HL-60 (cell line): Measurements from ENCODE around the gene BACH1.

Experiments
- DNase-seq, 2 experiments: peaks; one replicate each; pipeline ENCODE4 v3.0.0-alpha.2; 2010 to 2020; ENCODE audit warnings: low read depth in 1 of 2, low spot score in 1 of 2
- H3K27ac ChIP-seq: fragments of 250-450 bp; sonication (Bioruptor Pico); replicated peaks from 2 replicates; pipeline ENCODE4 v1.5.1; 2020; ENCODE audit warnings: mild to moderate bottlenecking, moderate library complexity
- H3K27me3 ChIP-seq: fragments of 250-450 bp; sonication (Bioruptor Pico); 2 replicates; pipeline ENCODE4 v1.5.1; 2021; ENCODE audit warnings: mild to moderate bottlenecking, moderate library complexity; ENCODE audit not compliant: insufficient read depth, poor library complexity, severe bottlenecking
- H3K4me3 ChIP-seq: replicated peaks from 2 replicates; pipeline ENCODE4 v1.5.1; 2011; ENCODE audit warnings: mild to moderate bottlenecking, control low read depth, low read length; ENCODE audit not compliant: insufficient read depth
- GABPA ChIP-seq: IDR thresholded peaks from 2 replicates; pipeline ENCODE4 v1.6.1; 2012; ENCODE audit warnings: low read depth
- POLR2AphosphoS5 ChIP-seq: IDR thresholded peaks from 2 replicates; pipeline ENCODE4 v1.6.1; 2012; ENCODE audit warnings: low read depth
- REST ChIP-seq: IDR thresholded peaks from 2 replicates; pipeline ENCODE4 v1.6.1; 2012; ENCODE audit warnings: low read depth; ENCODE audit not compliant: insufficient replicate concordance
- SPI1 ChIP-seq: IDR thresholded peaks from 2 replicates; pipeline ENCODE4 v1.6.1; 2012; ENCODE audit warnings: low read depth, mild to moderate bottlenecking, borderline replicate concordance
- TF ChIP-seq, protein P1 (sequence below): IDR thresholded peaks from one replicate; pipeline ENCODE4 v1.5.1; 2011; ENCODE audit warnings: low read length, control low read depth, inconsistent platforms; ENCODE audit not compliant: insufficient read depth

The BACH1 gene

GRCh38 chr21:29389136-29389535 lies 90.4 kb downstream of the BACH1 start:
- TF ChIP-seq POLR2AphosphoS5 (no peak), REST (no peak), GABPA (no peak), SPI1 (no peak)
- TF ChIP-seq, protein P1, sequence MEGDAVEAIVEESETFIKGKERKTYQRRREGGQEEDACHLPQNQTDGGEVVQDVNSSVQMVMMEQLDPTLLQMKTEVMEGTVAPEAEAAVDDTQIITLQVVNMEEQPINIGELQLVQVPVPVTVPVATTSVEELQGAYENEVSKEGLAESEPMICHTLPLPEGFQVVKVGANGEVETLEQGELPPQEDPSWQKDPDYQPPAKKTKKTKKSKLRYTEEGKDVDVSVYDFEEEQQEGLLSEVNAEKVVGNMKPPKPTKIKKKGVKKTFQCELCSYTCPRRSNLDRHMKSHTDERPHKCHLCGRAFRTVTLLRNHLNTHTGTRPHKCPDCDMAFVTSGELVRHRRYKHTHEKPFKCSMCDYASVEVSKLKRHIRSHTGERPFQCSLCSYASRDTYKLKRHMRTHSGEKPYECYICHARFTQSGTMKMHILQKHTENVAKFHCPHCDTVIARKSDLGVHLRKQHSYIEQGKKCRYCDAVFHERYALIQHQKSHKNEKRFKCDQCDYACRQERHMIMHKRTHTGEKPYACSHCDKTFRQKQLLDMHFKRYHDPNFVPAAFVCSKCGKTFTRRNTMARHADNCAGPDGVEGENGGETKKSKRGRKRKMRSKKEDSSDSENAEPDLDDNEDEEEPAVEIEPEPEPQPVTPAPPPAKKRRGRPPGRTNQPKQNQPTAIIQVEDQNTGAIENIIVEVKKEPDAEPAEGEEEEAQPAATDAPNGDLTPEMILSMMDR: no peak
- no peak for DNase-seq
- H3K27me3 ChIP-seq: no peaks in the 10 kb centered on the region

DNA sequence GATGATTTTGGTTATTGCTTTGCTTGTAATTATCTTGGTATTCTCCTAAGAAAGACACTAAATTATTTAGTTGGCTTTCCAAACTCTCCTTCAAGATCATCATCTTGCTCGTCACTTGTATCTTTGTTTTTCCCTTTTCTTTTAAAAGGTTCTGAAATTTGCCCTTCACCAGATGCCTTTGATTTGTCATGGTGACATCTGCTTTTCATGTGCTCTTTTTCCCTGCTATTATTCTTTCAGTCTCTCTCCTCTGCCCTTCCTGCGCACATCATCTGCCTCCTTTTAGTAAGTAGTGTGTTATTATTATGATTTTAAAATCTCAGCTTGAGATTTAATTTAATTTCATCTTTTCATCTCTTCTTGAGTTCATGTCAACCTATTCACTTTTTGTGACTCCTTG lies 92.1 kb downstream of the BACH1 start:
- no peak for TF ChIP-seq GABPA
- no peak for TF ChIP-seq REST
- TF ChIP-seq, protein P1: no peak
- TF ChIP-seq SPI1: no peak
- TF ChIP-seq POLR2AphosphoS5: no peak
- Histone ChIP-seq H3K27me3 (no peaks in the 10 kb centered on the region), H3K27ac (no peak overlapping the region), H3K4me3 (no peak overlapping the region)
- DNase-seq: no peak

More at GRCh38 chr21:29389136-29389535, 90.4 kb downstream of the BACH1 start:
- H3K4me3 ChIP-seq: no peak overlapping the region
- H3K27ac ChIP-seq: no peak overlapping the region

DNA sequence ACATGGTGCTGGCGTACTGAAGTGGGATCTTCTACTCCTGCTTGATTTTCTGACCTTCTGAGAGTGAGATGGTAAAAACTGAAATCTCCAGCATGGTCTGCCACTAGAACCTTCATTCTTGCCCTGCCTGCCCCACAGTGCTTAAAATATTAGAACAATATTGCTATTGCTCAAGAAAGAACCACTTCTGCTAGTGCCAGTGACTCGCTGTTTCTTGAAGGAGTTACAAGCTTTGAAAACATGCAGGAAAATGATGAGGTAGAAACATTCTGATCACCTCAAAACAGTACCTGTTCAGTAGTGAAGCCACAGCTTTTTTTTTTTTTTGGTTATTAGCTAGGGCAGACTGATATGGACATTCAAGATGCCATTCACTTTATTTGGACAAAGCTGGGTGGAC lies 95.3 kb downstream of the BACH1 start:
- H3K27me3 ChIP-seq: no peaks in the 10 kb centered on the region
- H3K27ac ChIP-seq: no peak overlapping the region
- no peak for TF ChIP-seq REST
- no peak for TF ChIP-seq SPI1
- TF ChIP-seq, protein P1: no peak
- TF ChIP-seq GABPA: no peak
- no peak for DNase-seq
- no peak overlapping the region for H3K4me3 ChIP-seq
